Erythroblast (primary cell): ENCODE data around the gene CPD.

Experiments
- GATA1 ChIP-seq: IDR thresholded peaks from 2 replicates; pipeline ENCODE4 v1.6.1; 2011; ENCODE audit warnings: low read depth, mild to moderate bottlenecking, control low read depth, low read length, moderate library complexity
- POLR2A ChIP-seq: IDR thresholded peaks from 2 replicates; pipeline ENCODE4 v1.6.1; 2011; ENCODE audit warnings: mild to moderate bottlenecking, low read length

- TF ChIP-seq POLR2A (no peak), GATA1 (no peak)
Measured at GRCh38 chr17:30393911-30394867, 15.5 kb downstream of the CPD start.
